ENCODE results near the gene MSX1. TPM values are rescaled to one million over a fixed set of nuclear protein-coding genes. Genes with fewer than 3 reads are reported as not detected.
A peak's percentile ranks its signal among the peaks of the same experiment; 100 is the strongest.

MSX1 gene
- total and polyA plus RNA-seq, 2 of the 13 experiments (the other 11 are each of a cell fraction or from before 2014, with no cell fraction given) = 12.1 to 14.9 TPM

DNA sequence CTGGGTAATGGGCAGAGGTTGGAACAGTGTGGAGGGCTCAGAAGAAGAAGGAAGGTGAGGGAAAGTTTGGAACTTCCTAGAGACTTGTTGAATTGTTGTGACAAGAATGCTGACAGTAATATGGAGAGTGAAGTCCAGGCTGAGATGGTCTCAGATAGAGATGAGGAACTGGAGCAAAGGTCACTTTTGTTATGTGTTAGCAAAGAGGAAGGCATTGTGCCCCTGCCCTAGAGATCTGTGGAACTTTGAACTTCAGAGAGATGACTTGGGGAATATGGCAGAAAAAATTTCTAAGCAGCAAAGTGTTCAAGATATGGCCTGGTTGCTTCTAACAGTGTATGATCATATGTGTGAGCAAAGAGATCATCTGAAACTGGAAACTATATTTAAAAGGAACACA is 37.9 kb upstream of the MSX1 start (continued):
- TF ChIP-seq, protein P1, sequence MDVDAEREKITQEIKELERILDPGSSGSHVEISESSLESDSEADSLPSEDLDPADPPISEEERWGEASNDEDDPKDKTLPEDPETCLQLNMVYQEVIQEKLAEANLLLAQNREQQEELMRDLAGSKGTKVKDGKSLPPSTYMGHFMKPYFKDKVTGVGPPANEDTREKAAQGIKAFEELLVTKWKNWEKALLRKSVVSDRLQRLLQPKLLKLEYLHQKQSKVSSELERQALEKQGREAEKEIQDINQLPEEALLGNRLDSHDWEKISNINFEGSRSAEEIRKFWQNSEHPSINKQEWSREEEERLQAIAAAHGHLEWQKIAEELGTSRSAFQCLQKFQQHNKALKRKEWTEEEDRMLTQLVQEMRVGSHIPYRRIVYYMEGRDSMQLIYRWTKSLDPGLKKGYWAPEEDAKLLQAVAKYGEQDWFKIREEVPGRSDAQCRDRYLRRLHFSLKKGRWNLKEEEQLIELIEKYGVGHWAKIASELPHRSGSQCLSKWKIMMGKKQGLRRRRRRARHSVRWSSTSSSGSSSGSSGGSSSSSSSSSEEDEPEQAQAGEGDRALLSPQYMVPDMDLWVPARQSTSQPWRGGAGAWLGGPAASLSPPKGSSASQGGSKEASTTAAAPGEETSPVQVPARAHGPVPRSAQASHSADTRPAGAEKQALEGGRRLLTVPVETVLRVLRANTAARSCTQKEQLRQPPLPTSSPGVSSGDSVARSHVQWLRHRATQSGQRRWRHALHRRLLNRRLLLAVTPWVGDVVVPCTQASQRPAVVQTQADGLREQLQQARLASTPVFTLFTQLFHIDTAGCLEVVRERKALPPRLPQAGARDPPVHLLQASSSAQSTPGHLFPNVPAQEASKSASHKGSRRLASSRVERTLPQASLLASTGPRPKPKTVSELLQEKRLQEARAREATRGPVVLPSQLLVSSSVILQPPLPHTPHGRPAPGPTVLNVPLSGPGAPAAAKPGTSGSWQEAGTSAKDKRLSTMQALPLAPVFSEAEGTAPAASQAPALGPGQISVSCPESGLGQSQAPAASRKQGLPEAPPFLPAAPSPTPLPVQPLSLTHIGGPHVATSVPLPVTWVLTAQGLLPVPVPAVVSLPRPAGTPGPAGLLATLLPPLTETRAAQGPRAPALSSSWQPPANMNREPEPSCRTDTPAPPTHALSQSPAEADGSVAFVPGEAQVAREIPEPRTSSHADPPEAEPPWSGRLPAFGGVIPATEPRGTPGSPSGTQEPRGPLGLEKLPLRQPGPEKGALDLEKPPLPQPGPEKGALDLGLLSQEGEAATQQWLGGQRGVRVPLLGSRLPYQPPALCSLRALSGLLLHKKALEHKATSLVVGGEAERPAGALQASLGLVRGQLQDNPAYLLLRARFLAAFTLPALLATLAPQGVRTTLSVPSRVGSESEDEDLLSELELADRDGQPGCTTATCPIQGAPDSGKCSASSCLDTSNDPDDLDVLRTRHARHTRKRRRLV (CRISPR knock-in tag; IDR thresholded peaks at IDR 0.05) = no peak
- no peak for TF ChIP-seq ZFP62 (CRISPR knock-in tag; IDR thresholded peaks at IDR 0.05)
- TF ChIP-seq ZNF644 (CRISPR knock-in tag; IDR thresholded peaks at IDR 0.05; ENCODE audit: low read depth) = peak; percentile 76
- TF ChIP-seq MED8 (CRISPR knock-in tag; IDR thresholded peaks at IDR 0.05; ENCODE audit: insufficient replicate concordance) = no peak
- TF ChIP-seq HDAC1 (CRISPR knock-in tag; IDR thresholded peaks at IDR 0.05) = no peak
- no peak for TF ChIP-seq CBX5 (CRISPR knock-in tag; IDR thresholded peaks at IDR 0.05; ENCODE audit: borderline replicate concordance)
- TF ChIP-seq ZNF850 (CRISPR knock-in tag; conservative IDR thresholded peaks at IDR 0.05) = no peak
- peak; percentile 15; the same call in 1 of the 2 replicates for TF ChIP-seq SAP130 (CRISPR knock-in tag; IDR thresholded peaks at IDR 0.05; ENCODE audit: low read depth)
- TF ChIP-seq MBNL3 (CRISPR knock-in tag; conservative IDR thresholded peaks at IDR 0.05) = no peak
- TF ChIP-seq, protein P2, sequence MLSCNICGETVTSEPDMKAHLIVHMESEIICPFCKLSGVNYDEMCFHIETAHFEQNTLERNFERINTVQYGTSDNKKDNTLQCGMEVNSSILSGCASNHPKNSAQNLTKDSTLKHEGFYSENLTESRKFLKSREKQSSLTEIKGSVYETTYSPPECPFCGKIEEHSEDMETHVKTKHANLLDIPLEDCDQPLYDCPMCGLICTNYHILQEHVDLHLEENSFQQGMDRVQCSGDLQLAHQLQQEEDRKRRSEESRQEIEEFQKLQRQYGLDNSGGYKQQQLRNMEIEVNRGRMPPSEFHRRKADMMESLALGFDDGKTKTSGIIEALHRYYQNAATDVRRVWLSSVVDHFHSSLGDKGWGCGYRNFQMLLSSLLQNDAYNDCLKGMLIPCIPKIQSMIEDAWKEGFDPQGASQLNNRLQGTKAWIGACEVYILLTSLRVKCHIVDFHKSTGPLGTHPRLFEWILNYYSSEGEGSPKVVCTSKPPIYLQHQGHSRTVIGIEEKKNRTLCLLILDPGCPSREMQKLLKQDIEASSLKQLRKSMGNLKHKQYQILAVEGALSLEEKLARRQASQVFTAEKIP (CRISPR knock-in tag; IDR thresholded peaks at IDR 0.05; ENCODE audit: borderline replicate concordance) = no peak
- TF ChIP-seq, protein P3, sequence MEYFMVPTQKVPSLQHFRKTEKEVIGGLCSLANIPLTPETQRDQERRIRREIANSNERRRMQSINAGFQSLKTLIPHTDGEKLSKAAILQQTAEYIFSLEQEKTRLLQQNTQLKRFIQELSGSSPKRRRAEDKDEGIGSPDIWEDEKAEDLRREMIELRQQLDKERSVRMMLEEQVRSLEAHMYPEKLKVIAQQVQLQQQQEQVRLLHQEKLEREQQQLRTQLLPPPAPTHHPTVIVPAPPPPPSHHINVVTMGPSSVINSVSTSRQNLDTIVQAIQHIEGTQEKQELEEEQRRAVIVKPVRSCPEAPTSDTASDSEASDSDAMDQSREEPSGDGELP (IDR thresholded peaks at IDR 0.05; ENCODE audit: borderline replicate concordance, low read depth) = no peak
- TF ChIP-seq, protein P4, sequence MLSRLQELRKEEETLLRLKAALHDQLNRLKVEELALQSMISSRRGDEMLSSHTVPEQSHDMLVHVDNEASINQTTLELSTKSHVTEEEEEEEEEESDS (CRISPR knock-in tag; IDR thresholded peaks at IDR 0.05; ENCODE audit: borderline replicate concordance) = no peak
- peak; percentile 95 for TF ChIP-seq HNF4A (CRISPR knock-in tag; IDR thresholded peaks at IDR 0.05)
- TF ChIP-seq PTBP1 (IDR thresholded peaks at IDR 0.05; ENCODE audit: low read depth, low read length, poor library complexity, severe bottlenecking) = no peak
- TF ChIP-seq FOXA3 (CRISPR knock-in tag; IDR thresholded peaks at IDR 0.05) = peak; percentile 29; the same call in 1 of the 2 replicates
- TF ChIP-seq NR2F1 (CRISPR knock-in tag; IDR thresholded peaks at IDR 0.05) = no peak
- TF ChIP-seq RXRB (CRISPR knock-in tag; IDR thresholded peaks at IDR 0.05; ENCODE audit: borderline replicate concordance) = peak; percentile 94
- TF ChIP-seq, protein P5, sequence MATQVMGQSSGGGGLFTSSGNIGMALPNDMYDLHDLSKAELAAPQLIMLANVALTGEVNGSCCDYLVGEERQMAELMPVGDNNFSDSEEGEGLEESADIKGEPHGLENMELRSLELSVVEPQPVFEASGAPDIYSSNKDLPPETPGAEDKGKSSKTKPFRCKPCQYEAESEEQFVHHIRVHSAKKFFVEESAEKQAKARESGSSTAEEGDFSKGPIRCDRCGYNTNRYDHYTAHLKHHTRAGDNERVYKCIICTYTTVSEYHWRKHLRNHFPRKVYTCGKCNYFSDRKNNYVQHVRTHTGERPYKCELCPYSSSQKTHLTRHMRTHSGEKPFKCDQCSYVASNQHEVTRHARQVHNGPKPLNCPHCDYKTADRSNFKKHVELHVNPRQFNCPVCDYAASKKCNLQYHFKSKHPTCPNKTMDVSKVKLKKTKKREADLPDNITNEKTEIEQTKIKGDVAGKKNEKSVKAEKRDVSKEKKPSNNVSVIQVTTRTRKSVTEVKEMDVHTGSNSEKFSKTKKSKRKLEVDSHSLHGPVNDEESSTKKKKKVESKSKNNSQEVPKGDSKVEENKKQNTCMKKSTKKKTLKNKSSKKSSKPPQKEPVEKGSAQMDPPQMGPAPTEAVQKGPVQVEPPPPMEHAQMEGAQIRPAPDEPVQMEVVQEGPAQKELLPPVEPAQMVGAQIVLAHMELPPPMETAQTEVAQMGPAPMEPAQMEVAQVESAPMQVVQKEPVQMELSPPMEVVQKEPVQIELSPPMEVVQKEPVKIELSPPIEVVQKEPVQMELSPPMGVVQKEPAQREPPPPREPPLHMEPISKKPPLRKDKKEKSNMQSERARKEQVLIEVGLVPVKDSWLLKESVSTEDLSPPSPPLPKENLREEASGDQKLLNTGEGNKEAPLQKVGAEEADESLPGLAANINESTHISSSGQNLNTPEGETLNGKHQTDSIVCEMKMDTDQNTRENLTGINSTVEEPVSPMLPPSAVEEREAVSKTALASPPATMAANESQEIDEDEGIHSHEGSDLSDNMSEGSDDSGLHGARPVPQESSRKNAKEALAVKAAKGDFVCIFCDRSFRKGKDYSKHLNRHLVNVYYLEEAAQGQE (IDR thresholded peaks at IDR 0.05; ENCODE audit: borderline replicate concordance in 1 of 2, low read depth in 1 of 2, low read length in 2 of 2) = no peak
- no peak for TF ChIP-seq RBM22 (optimal IDR thresholded peaks at IDR 0.05; ENCODE audit: low read length)
- no peak for TF ChIP-seq MAFG (CRISPR knock-in tag; IDR thresholded peaks at IDR 0.05)
